GM21529 (cell line): ENCODE results near the gene NPPA.
"Not testable (repeated sequence)": the region's sequence is repeated elsewhere in the genome, so short reads cannot be mapped to it uniquely, and the experiment has no call there.

Source experiments
- ATAC-seq: cut with Tn5 transposase; IDR thresholded peaks from one replicate; pipeline ENCODE4 v1.9.1; 2021; ENCODE audit not compliant: unreplicated experiment

The NPPA gene

GRCh38 chr1:11813021-11813420 is 34.6 kb downstream of the NPPA start:
- ATAC-seq = no peak

GRCh38 chr1:11807133-11807532 is 40.5 kb downstream of the NPPA start:
- ATAC-seq = no peak

- ATAC-seq = peak; percentile 35
Measured at GRCh38 chr1:11806307-11806936, 41.2 kb downstream of the NPPA start.

GRCh38 chr1:11805422-11806306 is 41.9 kb downstream of the NPPA start, which contains the start of the genes CLCN6 and MTHFR:
CLCN6 (plus strand) TSS chr1:11806191; CDS start chr1:11806263, 72 bp downstream.
MTHFR (minus strand) TSS chr1:11805964; CDS start chr1:11803116, 2,848 bp downstream.
- ATAC-seq = peak; percentile 78

- ATAC-seq = no peak
Measured at GRCh38 chr1:11804666-11805421, 42.7 kb downstream of the NPPA start.

- not testable (repeated sequence) for ATAC-seq
Measured at GRCh38 chr1:11803924-11804665, 43.5 kb downstream of the NPPA start.

- ATAC-seq = peak; percentile 28
Measured at GRCh38 chr1:11802973-11803885, 44.4 kb downstream of the NPPA start.

GRCh38 chr1:11802616-11802972 is 45.0 kb downstream of the NPPA start:
- no peak for ATAC-seq

GRCh38 chr1:11800756-11801433 is 46.7 kb downstream of the NPPA start:
- ATAC-seq = no peak

- no peak for ATAC-seq
Measured at GRCh38 chr1:11800391-11800755, 47.2 kb downstream of the NPPA start.

GRCh38 chr1:11799896-11800295 is 47.7 kb downstream of the NPPA start:
- no peak for ATAC-seq

- no peak for ATAC-seq
Measured at GRCh38 chr1:11799099-11799498, 48.5 kb downstream of the NPPA start.

GRCh38 chr1:11797525-11798216 is 49.9 kb downstream of the NPPA start:
- ATAC-seq = no peak

GRCh38 chr1:11796036-11796828 is 51.4 kb downstream of the NPPA start:
- ATAC-seq = no peak
